HCT116 (cell line): ENCODE measurements around the gene UNC50. TPM values are rescaled to one million over a fixed set of nuclear protein-coding genes. Genes with fewer than 3 reads are reported as not detected.

Experiments used
- ATAC-seq: fragments of 200-7000 bp; cut with Tn5 transposase; 2 replicates; pipeline ENCODE4 v1.9.1; 2020; ENCODE audit warnings: mild to moderate bottlenecking, moderate library complexity
- BruUV-seq: library from RNA; stranded (reverse); fragments of 400-500 nt; replicated peaks from 2 replicates; lab custom pipeline; 2021; lab: Mats Ljungman, UMichigan
- CTCF ChIA-PET: fragments of 300-600 bp; sonication (Branson Sonifier 250); formaldehyde crosslinking; loops from one replicate; lab custom pipeline; 2021; ENCODE audit warnings: antibody characterized with exemption; lab: Charles Lee
- POLR2A ChIA-PET: fragments of 300-600, 350-600 bp; sonication (Branson Sonifier 250); formaldehyde crosslinking; loops from one replicate; lab custom pipeline; 2021; ENCODE audit warnings: antibody characterized with exemption; lab: Charles Lee
- RAD21 ChIA-PET, 2 experiments: fragments of 300-600 bp; sonication (Branson Sonifier 250); formaldehyde crosslinking; loops; one replicate each; lab custom pipeline; 2023; ENCODE audit warnings: low total read pairs in 2 of 2; ENCODE audit not compliant: uncharacterized antibody in 2 of 2, unreplicated experiment in 2 of 2, low non-redundant PET in 1 of 2; lab: Charles Lee
- DNase-seq: peaks from one replicate; pipeline ENCODE4 v3.0.0-alpha.2; 2010; ENCODE audit warnings: low read depth, low spot score
- H2AFZ ChIP-seq: fragments of 200-600 bp; shearing (Covaris generic), sonication (generic); 2 replicates; pipeline ENCODE4 v1.6.1; 2017; ENCODE audit warnings: low read depth, mixed run types, mixed read lengths, antibody characterized with exemption, low read length; ENCODE audit not compliant: poor library complexity, severe bottlenecking
- H3K27ac ChIP-seq: 2 replicates; pipeline ENCODE4 v1.5.1; 2012; ENCODE audit warnings: low read depth, low read length
- H3K27me3 ChIP-seq: fragments of 200-600 bp; sonication (generic); 2 replicates; pipeline ENCODE4 v1.6.1; 2016; ENCODE audit warnings: mixed run types, low read length, mixed read lengths; ENCODE audit not compliant: insufficient read depth
- H3K36me3 ChIP-seq, 2 experiments: fragments of 200-500 bp in 1 of 2; fragments of 200-600 bp in 1 of 2; sonication (Bioruptor generic) in 1 of 2; sonication (generic) in 1 of 2; 2 replicates each; pipeline versions ENCODE4 v1.5.1 to v1.6.1; 2014 to 2016; ENCODE audit warnings: low read length in 2 of 2, inconsistent platforms in 1 of 2, mixed read lengths in 1 of 2, mixed run types in 1 of 2; ENCODE audit not compliant: insufficient read depth in 2 of 2, control insufficient read depth in 1 of 2
- H3K4me1 ChIP-seq, 2 experiments: fragments of 200-600 bp in 1 of 2; sonication (generic) in 1 of 2; 2 replicates each; pipeline versions ENCODE4 v1.5.1 to v1.6.1; 2012 to 2017; ENCODE audit warnings: low read length in 2 of 2, inconsistent platforms in 1 of 2, mild to moderate bottlenecking in 1 of 2, mixed read lengths in 1 of 2, mixed run types in 1 of 2, moderate library complexity in 1 of 2; ENCODE audit not compliant: insufficient read depth in 2 of 2, control insufficient read depth in 1 of 2
- H3K4me2 ChIP-seq: fragments of 200-600 bp; sonication (generic); 2 replicates; pipeline ENCODE4 v1.6.1; 2017; ENCODE audit warnings: mixed run types, low read length, mixed read lengths
- H3K4me3 ChIP-seq, 2 experiments: fragments of 200-600 bp in 1 of 2; sonication (generic) in 1 of 2; replicated peaks in 1 of 2; 2 replicates each; pipeline ENCODE4 v1.5.1; 2011 to 2016; ENCODE audit warnings: low read length in 2 of 2, control low read depth in 1 of 2, low read depth in 1 of 2, mild to moderate bottlenecking in 1 of 2, mixed read lengths in 1 of 2, mixed run types in 1 of 2
- H3K79me2 ChIP-seq: fragments of 200-600 bp; sonication (generic); 2 replicates; pipeline ENCODE4 v1.6.1; 2017; ENCODE audit warnings: mild to moderate bottlenecking, mixed run types, low read length, moderate library complexity, mixed read lengths; ENCODE audit not compliant: insufficient read depth
- H3K9ac ChIP-seq: fragments of 200-600 bp; sonication (generic); 2 replicates; pipeline ENCODE4 v1.6.1; 2016; ENCODE audit warnings: low read length, mixed read lengths
- H3K9me2 ChIP-seq: fragments of 200-600 bp; sonication (generic), shearing (Covaris generic); 2 replicates; pipeline ENCODE4 v1.6.1; 2017; ENCODE audit warnings: mixed run types, mild to moderate bottlenecking, moderate library complexity; ENCODE audit not compliant: insufficient read depth
- H3K9me3 ChIP-seq, 2 experiments: fragments of 200-500 bp in 1 of 2; fragments of 200-600 bp in 1 of 2; sonication (Bioruptor generic) in 1 of 2; sonication (generic) in 1 of 2; 2 replicates each; pipeline ENCODE4 v1.6.1; 2014 to 2017; ENCODE audit warnings: low read length in 2 of 2, mixed read lengths in 2 of 2, inconsistent platforms in 1 of 2, low read depth in 1 of 2, mild to moderate bottlenecking in 1 of 2, mixed run types in 1 of 2, moderate library complexity in 1 of 2; ENCODE audit not compliant: control insufficient read depth in 1 of 2, insufficient read depth in 1 of 2
- H4K20me1 ChIP-seq: fragments of 200-600 bp; sonication (generic), shearing (Covaris generic); 2 replicates; pipeline ENCODE4 v1.6.1; 2017; ENCODE audit warnings: mixed run types, mild to moderate bottlenecking, moderate library complexity; ENCODE audit not compliant: insufficient read depth
- CBX3 ChIP-seq: IDR thresholded peaks from 2 replicates; pipeline ENCODE4 v1.6.1; 2012; ENCODE audit warnings: low read depth
- CEBPB ChIP-seq: IDR thresholded peaks from 2 replicates; pipeline ENCODE4 v1.6.1; 2012; ENCODE audit warnings: low read depth
- EGR1 ChIP-seq: IDR thresholded peaks from 2 replicates; pipeline ENCODE4 v1.6.1; 2012; ENCODE audit warnings: low read depth
- EZH2 ChIP-seq: fragments of 200-600 bp; sonication (generic); IDR thresholded peaks from 2 replicates; pipeline ENCODE4 v1.6.1; 2017; ENCODE audit warnings: antibody characterized with exemption, mixed run types
- EZH2phosphoT487 ChIP-seq: fragments of 200-600 bp; IDR thresholded peaks from 2 replicates; pipeline ENCODE4 v1.6.1; 2018; ENCODE audit warnings: antibody characterized with exemption, borderline replicate concordance
- POLR2A ChIP-seq: IDR thresholded peaks from 2 replicates; pipeline ENCODE4 v1.7.0; 2011; ENCODE audit warnings: borderline replicate concordance; ENCODE audit not compliant: insufficient read depth, insufficient read length; ENCODE audit errors: extremely low read depth
- SIN3A ChIP-seq: IDR thresholded peaks from 2 replicates; pipeline ENCODE4 v1.6.1; 2012; ENCODE audit warnings: low read depth
- SP1 ChIP-seq: IDR thresholded peaks from 2 replicates; pipeline ENCODE4 v1.6.1; 2012; ENCODE audit warnings: low read depth
- SRF ChIP-seq: IDR thresholded peaks from 2 replicates; pipeline ENCODE4 v1.6.1; 2012; ENCODE audit warnings: low read depth
- TCF7L2 ChIP-seq: IDR thresholded peaks from 2 replicates; pipeline ENCODE4 v1.7.0; 2011; ENCODE audit warnings: borderline replicate concordance, inconsistent platforms; ENCODE audit not compliant: insufficient read depth, insufficient read length; ENCODE audit errors: extremely low read depth
- ZFX ChIP-seq: fragments of 450-650 bp; IDR thresholded peaks from 2 replicates; pipeline ENCODE4 v1.6.1; 2017
- ZNF274 ChIP-seq: fragments of 200-500 bp; sonication (Bioruptor generic); IDR thresholded peaks from 2 replicates; pipeline ENCODE4 v1.6.1; 2014; ENCODE audit warnings: mild to moderate bottlenecking, low read depth, low read length, inconsistent platforms
- intact Hi-C: fragments of 100-400 bp; cut with micrococcal nuclease; formaldehyde crosslinking; loops from 2 replicates; pipeline ENCODE4 v1.10.0; 2022
- total RNA-seq: library from RNA; stranded (reverse); gene quantifications from one replicate; pipeline ENCODE4 v1.2.1, GENCODE V29; 2021; ENCODE audit not compliant: unreplicated experiment
- TF ChIP-seq, protein P1 (sequence below): IDR thresholded peaks from 2 replicates; pipeline ENCODE4 v1.6.1; 2012; ENCODE audit warnings: low read depth
- TF ChIP-seq, protein P2 (sequence below): IDR thresholded peaks from 2 replicates; pipeline ENCODE4 v1.6.1; 2012
- TF ChIP-seq, protein P3 (sequence below): IDR thresholded peaks from 2 replicates; pipeline ENCODE4 v1.6.1; 2011; ENCODE audit warnings: mild to moderate bottlenecking, low read length, moderate library complexity; ENCODE audit not compliant: insufficient replicate concordance; ENCODE audit errors: extremely low read depth
- TF ChIP-seq, protein P4 (sequence below): IDR thresholded peaks from 2 replicates; pipeline ENCODE4 v1.6.1; 2012

UNC50 gene
- total RNA-seq, 1 experiment from 2014 or later = 33.0 TPM

DNA sequence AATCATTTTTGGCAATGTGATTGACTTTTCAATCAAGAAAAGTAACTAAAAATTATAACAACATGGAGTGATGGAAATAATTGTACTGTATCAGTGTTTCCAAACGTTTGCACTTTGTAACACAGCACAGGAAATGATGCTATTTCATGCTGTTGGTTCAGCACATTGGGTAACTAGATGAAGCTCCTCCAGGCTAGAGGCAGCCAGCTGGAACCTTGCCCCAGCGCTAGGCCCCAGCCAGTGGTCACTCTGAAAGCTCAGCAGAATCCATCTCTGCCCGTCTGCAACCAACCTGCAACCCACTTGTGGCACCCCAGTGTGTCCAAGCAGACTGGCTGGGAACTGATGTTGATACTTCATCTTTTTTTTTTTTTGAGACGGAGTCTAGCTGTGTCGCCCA is 15.3 kb downstream of the UNC50 start (continued):
- no peak for TF ChIP-seq SP1
- no peak for TF ChIP-seq ZNF274

DNA sequence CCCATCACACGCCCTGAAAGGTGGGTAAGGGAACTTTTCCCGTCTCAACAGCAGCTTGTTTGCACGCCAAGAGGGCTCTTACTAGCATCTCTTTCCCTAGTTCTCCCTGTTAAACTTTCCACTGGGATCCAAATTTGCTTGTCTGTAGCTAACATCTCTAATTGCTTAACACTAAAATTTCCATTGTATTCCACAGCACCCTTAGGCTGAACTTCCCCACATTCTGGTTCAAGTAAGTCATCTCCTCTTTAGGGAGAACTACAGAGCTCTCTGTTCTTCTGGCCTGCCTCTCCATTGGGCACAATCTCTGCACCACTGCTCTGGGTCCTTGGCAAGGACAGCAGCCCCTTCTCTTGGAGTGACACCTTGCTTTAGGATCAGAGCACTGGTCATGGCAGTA is 24.0 kb downstream of the UNC50 start:
- no peaks in the 10 kb centered on the region for H3K36me3 ChIP-seq

More for the DNA sequence above, 24.0 kb downstream of the UNC50 start:
- no peak for ATAC-seq
- Histone ChIP-seq H3K4me2 (no peak overlapping the region), H3K9me2 (no peaks in the 10 kb centered on the region), H2AFZ (no peak overlapping the region), H3K4me3 (no peak overlapping the region), H3K27me3 (no peaks in the 10 kb centered on the region), H3K79me2 (no peaks in the 10 kb centered on the region), H3K9me3 (no peaks in the 10 kb centered on the region), H3K9ac (no peak overlapping the region), H4K20me1 (no peaks in the 10 kb centered on the region), H3K4me1 (no peaks in the 10 kb centered on the region), H3K27ac (no peak overlapping the region)
- POLR2A ChIA-PET = no interaction called here
- RAD21 ChIA-PET = no interaction called here
- intact Hi-C loops = no loop called here
- BruUV-seq = no TSS peak
- CTCF ChIA-PET = no interaction called here
- TF ChIP-seq, protein P1, sequence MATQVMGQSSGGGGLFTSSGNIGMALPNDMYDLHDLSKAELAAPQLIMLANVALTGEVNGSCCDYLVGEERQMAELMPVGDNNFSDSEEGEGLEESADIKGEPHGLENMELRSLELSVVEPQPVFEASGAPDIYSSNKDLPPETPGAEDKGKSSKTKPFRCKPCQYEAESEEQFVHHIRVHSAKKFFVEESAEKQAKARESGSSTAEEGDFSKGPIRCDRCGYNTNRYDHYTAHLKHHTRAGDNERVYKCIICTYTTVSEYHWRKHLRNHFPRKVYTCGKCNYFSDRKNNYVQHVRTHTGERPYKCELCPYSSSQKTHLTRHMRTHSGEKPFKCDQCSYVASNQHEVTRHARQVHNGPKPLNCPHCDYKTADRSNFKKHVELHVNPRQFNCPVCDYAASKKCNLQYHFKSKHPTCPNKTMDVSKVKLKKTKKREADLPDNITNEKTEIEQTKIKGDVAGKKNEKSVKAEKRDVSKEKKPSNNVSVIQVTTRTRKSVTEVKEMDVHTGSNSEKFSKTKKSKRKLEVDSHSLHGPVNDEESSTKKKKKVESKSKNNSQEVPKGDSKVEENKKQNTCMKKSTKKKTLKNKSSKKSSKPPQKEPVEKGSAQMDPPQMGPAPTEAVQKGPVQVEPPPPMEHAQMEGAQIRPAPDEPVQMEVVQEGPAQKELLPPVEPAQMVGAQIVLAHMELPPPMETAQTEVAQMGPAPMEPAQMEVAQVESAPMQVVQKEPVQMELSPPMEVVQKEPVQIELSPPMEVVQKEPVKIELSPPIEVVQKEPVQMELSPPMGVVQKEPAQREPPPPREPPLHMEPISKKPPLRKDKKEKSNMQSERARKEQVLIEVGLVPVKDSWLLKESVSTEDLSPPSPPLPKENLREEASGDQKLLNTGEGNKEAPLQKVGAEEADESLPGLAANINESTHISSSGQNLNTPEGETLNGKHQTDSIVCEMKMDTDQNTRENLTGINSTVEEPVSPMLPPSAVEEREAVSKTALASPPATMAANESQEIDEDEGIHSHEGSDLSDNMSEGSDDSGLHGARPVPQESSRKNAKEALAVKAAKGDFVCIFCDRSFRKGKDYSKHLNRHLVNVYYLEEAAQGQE = no peak
- no peak for TF ChIP-seq SIN3A
- no peak for TF ChIP-seq EZH2
- no peak for TF ChIP-seq CEBPB
- TF ChIP-seq SRF = no peak
- TF ChIP-seq, protein P2, sequence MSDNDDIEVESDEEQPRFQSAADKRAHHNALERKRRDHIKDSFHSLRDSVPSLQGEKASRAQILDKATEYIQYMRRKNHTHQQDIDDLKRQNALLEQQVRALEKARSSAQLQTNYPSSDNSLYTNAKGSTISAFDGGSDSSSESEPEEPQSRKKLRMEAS = no peak
- TF ChIP-seq EZH2phosphoT487 = no peak
- no peak for TF ChIP-seq ZNF274
- TF ChIP-seq ZFX = no peak
- no peak for TF ChIP-seq POLR2A
- no peak for TF ChIP-seq CBX3
- TF ChIP-seq, protein P3, sequence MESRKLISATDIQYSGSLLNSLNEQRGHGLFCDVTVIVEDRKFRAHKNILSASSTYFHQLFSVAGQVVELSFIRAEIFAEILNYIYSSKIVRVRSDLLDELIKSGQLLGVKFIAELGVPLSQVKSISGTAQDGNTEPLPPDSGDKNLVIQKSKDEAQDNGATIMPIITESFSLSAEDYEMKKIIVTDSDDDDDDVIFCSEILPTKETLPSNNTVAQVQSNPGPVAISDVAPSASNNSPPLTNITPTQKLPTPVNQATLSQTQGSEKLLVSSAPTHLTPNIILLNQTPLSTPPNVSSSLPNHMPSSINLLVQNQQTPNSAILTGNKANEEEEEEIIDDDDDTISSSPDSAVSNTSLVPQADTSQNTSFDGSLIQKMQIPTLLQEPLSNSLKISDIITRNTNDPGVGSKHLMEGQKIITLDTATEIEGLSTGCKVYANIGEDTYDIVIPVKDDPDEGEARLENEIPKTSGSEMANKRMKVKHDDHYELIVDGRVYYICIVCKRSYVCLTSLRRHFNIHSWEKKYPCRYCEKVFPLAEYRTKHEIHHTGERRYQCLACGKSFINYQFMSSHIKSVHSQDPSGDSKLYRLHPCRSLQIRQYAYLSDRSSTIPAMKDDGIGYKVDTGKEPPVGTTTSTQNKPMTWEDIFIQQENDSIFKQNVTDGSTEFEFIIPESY = no peak
- TF ChIP-seq EGR1 = no peak
- TF ChIP-seq, protein P4, sequence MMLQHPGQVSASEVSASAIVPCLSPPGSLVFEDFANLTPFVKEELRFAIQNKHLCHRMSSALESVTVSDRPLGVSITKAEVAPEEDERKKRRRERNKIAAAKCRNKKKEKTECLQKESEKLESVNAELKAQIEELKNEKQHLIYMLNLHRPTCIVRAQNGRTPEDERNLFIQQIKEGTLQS = no peak
- TF ChIP-seq TCF7L2 = no peak
- no peak for DNase-seq
